MM.1S (cell line): ENCODE results near the gene AHNAK.

ENCODE experiments used
- DNase-seq: peaks from one replicate; pipeline ENCODE4 v3.0.0-alpha.2; 2015
- H2AFZ ChIP-seq: fragments of 300-600 bp; sonication (generic); 2 replicates; pipeline ENCODE4 v1.6.0; 2016; ENCODE audit warnings: antibody characterized with exemption, low read length
- H3F3A ChIP-seq: fragments of 300-600 bp; sonication (generic); 2 replicates; pipeline ENCODE4 v1.6.1; 2016; ENCODE audit warnings: mild to moderate bottlenecking, antibody characterized with exemption, low read length, moderate library complexity, mixed read lengths; ENCODE audit not compliant: insufficient read depth
- H3K27ac ChIP-seq: fragments of 300-600 bp; sonication (generic); 2 replicates; pipeline ENCODE4 v1.5.1; 2016; ENCODE audit warnings: mild to moderate bottlenecking, low read length
- H3K27me3 ChIP-seq: fragments of 300-600 bp; sonication (generic); replicated peaks from 2 replicates; pipeline ENCODE4 v1.6.0; 2016; ENCODE audit warnings: low read length; ENCODE audit not compliant: insufficient read depth
- H3K36me3 ChIP-seq: fragments of 300-600 bp; sonication (generic); replicated peaks from 2 replicates; pipeline ENCODE4 v1.6.1; 2016; ENCODE audit warnings: mild to moderate bottlenecking, low read length, mixed read lengths; ENCODE audit not compliant: insufficient read depth
- H3K4me1 ChIP-seq: fragments of 300-600 bp; sonication (generic); 2 replicates; pipeline ENCODE4 v1.6.1; 2016; ENCODE audit warnings: low read length, mixed read lengths
- H3K4me2 ChIP-seq: fragments of 300-600 bp; sonication (generic); 2 replicates; pipeline ENCODE4 v1.6.0; 2016; ENCODE audit warnings: low read depth, low read length
- H3K4me3 ChIP-seq: fragments of 300-600 bp; sonication (generic); 2 replicates; pipeline ENCODE4 v1.5.1; 2016; ENCODE audit warnings: low read length, mixed read lengths
- H3K79me2 ChIP-seq: fragments of 300-600 bp; sonication (generic); 2 replicates; pipeline ENCODE4 v1.6.1; 2016; ENCODE audit warnings: mixed run types, low read length, mixed read lengths
- H3K9ac ChIP-seq: fragments of 300-600 bp; sonication (generic); 2 replicates; pipeline ENCODE4 v1.6.1; 2016; ENCODE audit warnings: low read length, mixed read lengths
- H3K9me2 ChIP-seq: fragments of 300-600 bp; sonication (generic); replicated peaks from 2 replicates; pipeline ENCODE4 v1.6.1; 2016; ENCODE audit warnings: mild to moderate bottlenecking, low read length, mixed read lengths; ENCODE audit not compliant: insufficient read depth
- H3K9me3 ChIP-seq: fragments of 300-600 bp; sonication (generic); replicated peaks from 2 replicates; pipeline ENCODE4 v1.6.1; 2016; ENCODE audit warnings: mild to moderate bottlenecking, low read length, mixed read lengths; ENCODE audit not compliant: insufficient read depth
- H4K20me1 ChIP-seq: fragments of 300-600 bp; sonication (generic); 2 replicates; pipeline ENCODE4 v1.6.1; 2016; ENCODE audit warnings: mild to moderate bottlenecking, low read length, moderate library complexity, mixed read lengths; ENCODE audit not compliant: insufficient read depth
- EZH2 ChIP-seq: fragments of 300-600 bp; sonication (generic); optimal IDR thresholded peaks from 2 replicates; pipeline ENCODE3; 2017; ENCODE audit warnings: low read depth, mild to moderate bottlenecking, antibody characterized with exemption, low read length, mixed read lengths
- EZH2phosphoT487 ChIP-seq: fragments of 300-600 bp; sonication (generic); IDR thresholded peaks from 2 replicates; pipeline ENCODE4 v1.6.1; 2018; ENCODE audit warnings: antibody characterized with exemption, low read length
- TF ChIP-seq, protein P1 (sequence below): fragments of 300-600 bp; sonication (generic); IDR thresholded peaks from 2 replicates; pipeline ENCODE4 v1.5.1; 2016; ENCODE audit warnings: antibody characterized with exemption, low read length, mixed read lengths

Gene AHNAK

DNA sequence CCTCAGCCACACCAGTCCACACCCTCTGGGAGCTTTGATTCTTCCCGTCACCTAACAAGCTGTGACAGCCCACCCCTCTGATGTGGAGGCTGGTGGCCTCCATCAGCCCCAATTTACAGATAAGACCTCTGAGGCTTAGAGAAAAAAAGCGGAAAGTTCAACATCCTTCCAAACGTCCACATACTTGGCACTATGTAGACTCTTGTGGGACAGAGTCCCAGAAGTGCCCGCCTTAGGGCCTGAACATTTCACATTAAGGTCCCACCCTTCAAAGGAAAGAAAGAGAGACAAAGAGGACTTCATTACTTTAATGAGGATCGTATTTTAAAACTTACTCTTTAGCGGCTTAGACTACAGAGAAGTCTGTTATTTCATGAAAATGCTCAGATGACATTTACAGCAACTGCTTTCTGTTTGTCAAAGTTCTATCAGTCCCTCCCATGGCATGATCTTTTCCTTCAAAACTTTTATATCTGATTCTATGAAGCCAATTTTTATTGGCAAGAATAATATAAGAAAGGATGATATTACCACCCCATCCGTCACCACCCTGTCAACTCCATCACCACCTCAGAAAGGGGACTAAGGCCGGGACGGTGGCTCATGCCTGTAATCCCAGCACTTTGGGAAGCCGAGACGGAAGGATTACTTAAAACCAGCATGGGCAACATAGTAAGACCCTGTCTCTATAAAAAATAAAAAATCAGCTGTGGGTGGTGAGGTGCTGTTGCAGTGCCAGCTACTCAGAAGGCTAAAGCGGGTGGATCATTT, 143.5 kb downstream of the AHNAK start:
- no peak overlapping the region for H3K4me3 ChIP-seq
- H3K9ac ChIP-seq = no peak overlapping the region
- H4K20me1 ChIP-seq = no peaks in the 10 kb centered on the region
- TF ChIP-seq EZH2phosphoT487 = no peak
- no peak for TF ChIP-seq EZH2
- H3K4me1 ChIP-seq = no peaks in the 10 kb centered on the region
- H3K27me3 ChIP-seq = peaks cover 8% of the 10 kb centered on the region; the same call in 1 of the 2 replicates
- H3K9me3 ChIP-seq = no peaks in the 10 kb centered on the region
- no peaks in the 10 kb centered on the region for H3K79me2 ChIP-seq
- H3K4me2 ChIP-seq = no peak overlapping the region
- no peak overlapping the region for H2AFZ ChIP-seq
- no peaks in the 10 kb centered on the region for H3K36me3 ChIP-seq
- no peak for DNase-seq
- H3K27ac ChIP-seq = no peak overlapping the region
- no peaks in the 10 kb centered on the region for H3K9me2 ChIP-seq
- H3F3A ChIP-seq = no peaks in the 10 kb centered on the region

DNA sequence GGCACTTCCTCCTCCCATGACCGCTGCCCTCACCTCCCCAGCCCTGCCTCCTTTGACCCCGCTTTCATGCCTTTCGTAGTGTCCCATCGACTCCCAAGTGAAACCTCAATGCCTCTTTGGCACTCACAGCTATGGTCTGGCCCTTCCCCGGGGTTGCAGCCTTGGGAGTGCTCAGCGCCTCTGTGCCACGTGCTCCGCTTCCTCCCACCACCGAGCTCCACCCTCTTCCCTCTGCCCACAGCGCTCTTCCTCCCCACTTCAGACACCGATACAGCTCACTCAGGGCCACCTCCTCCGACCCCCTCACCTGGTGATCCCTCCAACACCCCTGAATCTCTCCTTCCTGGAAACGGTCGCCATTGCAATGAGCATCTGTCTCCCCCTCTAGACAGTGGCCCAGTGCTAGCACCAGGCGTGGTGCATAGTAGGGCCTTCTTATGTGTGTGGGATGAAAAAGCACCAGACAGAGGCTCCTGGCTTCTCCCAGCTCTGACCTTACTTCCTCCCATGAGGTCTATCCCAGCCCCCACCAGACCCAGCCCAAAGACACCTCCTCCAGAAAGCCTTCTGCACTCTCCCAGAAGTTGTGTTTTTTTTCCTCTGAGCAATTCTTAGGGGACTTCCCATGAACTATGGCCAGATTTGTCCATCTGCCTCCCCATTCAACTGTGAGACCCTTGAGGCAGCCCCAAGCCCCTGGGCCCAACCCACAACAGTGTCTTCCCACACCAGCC, 144.2 kb downstream of the AHNAK start:
- Histone ChIP-seq H3K4me3 (no peak overlapping the region), H4K20me1 (no peaks in the 10 kb centered on the region), H3K9me3 (no peaks in the 10 kb centered on the region), H3K27ac (no peak overlapping the region), H3K36me3 (no peaks in the 10 kb centered on the region), H2AFZ (no peak overlapping the region), H3K4me2 (no peak overlapping the region), H3K4me1 (no peaks in the 10 kb centered on the region), H3K9ac (no peak overlapping the region), H3K27me3 (peaks cover 8% of the 10 kb centered on the region; the same call in 1 of the 2 replicates), H3K9me2 (no peaks in the 10 kb centered on the region), H3K79me2 (no peaks in the 10 kb centered on the region), H3F3A (no peaks in the 10 kb centered on the region)
- TF ChIP-seq, protein P1, sequence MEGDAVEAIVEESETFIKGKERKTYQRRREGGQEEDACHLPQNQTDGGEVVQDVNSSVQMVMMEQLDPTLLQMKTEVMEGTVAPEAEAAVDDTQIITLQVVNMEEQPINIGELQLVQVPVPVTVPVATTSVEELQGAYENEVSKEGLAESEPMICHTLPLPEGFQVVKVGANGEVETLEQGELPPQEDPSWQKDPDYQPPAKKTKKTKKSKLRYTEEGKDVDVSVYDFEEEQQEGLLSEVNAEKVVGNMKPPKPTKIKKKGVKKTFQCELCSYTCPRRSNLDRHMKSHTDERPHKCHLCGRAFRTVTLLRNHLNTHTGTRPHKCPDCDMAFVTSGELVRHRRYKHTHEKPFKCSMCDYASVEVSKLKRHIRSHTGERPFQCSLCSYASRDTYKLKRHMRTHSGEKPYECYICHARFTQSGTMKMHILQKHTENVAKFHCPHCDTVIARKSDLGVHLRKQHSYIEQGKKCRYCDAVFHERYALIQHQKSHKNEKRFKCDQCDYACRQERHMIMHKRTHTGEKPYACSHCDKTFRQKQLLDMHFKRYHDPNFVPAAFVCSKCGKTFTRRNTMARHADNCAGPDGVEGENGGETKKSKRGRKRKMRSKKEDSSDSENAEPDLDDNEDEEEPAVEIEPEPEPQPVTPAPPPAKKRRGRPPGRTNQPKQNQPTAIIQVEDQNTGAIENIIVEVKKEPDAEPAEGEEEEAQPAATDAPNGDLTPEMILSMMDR = no peak
- TF ChIP-seq EZH2 = no peak
- TF ChIP-seq EZH2phosphoT487 = no peak
- no peak for DNase-seq

DNA sequence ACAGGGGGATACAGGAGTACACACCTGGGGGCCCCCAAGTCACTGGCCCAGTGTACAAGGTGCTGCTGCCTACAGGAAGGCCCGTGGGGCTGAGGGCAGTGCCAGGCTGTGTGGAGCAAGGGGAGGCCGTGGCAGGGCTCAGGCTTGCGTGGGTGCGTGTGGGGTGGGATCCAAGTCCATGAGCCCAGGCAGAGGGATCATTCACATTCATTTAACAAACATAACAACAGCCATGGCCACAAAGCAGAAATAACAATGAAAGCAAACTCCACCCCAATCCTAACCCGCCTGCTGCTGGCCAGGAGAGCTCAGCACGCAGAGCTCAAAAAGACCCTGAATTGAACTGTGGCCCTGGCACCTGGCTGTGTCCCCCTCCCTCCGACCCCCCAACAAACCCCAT, 144.8 kb downstream of the AHNAK start:
- Histone ChIP-seq H3K9ac (no peak overlapping the region), H3K36me3 (no peaks in the 10 kb centered on the region), H3K27ac (no peak overlapping the region), H3K4me2 (no peak overlapping the region), H2AFZ (no peak overlapping the region), H3K9me3 (no peaks in the 10 kb centered on the region), H3K4me3 (no peak overlapping the region), H3K4me1 (no peaks in the 10 kb centered on the region), H3K9me2 (no peaks in the 10 kb centered on the region), H4K20me1 (no peaks in the 10 kb centered on the region), H3F3A (no peaks in the 10 kb centered on the region), H3K79me2 (no peaks in the 10 kb centered on the region), H3K27me3 (peaks cover 8% of the 10 kb centered on the region; the same call in 1 of the 2 replicates)
- TF ChIP-seq EZH2phosphoT487 = no peak
- TF ChIP-seq EZH2 = no peak
- TF ChIP-seq, protein P1 = no peak
- no peak for DNase-seq

DNA sequence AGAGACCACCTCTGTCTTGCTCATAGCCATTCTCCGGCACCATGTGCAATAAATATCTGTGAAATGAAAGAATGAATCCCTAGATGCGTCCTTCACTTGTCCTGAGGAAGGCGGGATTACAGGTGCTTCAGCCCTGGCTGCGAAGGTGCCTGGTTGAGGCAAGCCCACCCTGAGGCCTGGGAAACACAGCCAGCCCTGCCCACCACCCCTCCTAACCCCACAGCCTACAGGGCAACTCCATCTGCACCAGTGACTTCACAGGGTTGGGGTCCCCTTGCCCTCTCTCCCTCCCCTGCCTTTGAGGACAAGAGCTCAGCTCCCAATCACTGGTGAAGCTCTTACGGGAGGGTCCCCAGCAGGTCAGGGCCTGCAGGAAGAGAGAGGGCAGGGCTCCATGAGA, 145.2 kb downstream of the AHNAK start:
- Histone ChIP-seq H3K4me3 (no peak overlapping the region), H3K79me2 (no peaks in the 10 kb centered on the region), H3K4me1 (no peaks in the 10 kb centered on the region), H3K27ac (no peak overlapping the region), H3F3A (no peaks in the 10 kb centered on the region), H2AFZ (no peak overlapping the region), H4K20me1 (no peaks in the 10 kb centered on the region), H3K4me2 (no peak overlapping the region), H3K27me3 (peaks cover 5% of the 10 kb centered on the region; the same call in 1 of the 2 replicates), H3K9me3 (no peaks in the 10 kb centered on the region), H3K36me3 (no peaks in the 10 kb centered on the region), H3K9ac (no peak overlapping the region), H3K9me2 (no peaks in the 10 kb centered on the region)
- TF ChIP-seq EZH2 (no peak), EZH2phosphoT487 (no peak)
- TF ChIP-seq, protein P1 = no peak
- no peak for DNase-seq
